Measurements from ENCODE around the gene GPR156. TPM values are rescaled to one million over a fixed set of nuclear protein-coding genes. Genes with fewer than 3 reads are reported as not detected.

Gene GPR156
- total RNA-seq, 1 donor from 2014 or later: 1.5 TPM

DNA sequence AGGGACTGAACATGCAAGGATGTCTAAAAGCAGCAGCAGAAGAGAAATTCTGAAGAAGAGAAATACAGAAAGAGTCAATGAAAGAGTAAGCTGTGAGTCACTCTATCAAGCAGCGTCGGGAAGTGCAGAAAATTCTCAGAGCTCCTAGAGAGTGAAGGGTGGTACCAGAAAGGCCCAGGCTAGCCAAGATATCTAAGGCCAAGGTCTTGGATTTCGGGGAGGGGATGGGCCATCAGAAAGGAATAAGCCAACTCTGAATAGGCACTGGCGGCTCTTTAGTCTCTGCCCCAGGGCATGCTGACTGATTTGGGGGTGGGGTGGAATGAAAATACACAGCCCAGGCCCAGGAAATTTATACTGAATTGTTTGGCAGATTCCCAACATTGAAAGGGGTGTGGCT lies 70.8 kb downstream of the GPR156 start:
- no peak overlapping the region for H3K4me3 Mint-ChIP-seq
- no peaks in the 10 kb centered on the region for H3K27me3 Mint-ChIP-seq
- H3K36me3 Mint-ChIP-seq: no peaks in the 10 kb centered on the region
- H3K9me3 Mint-ChIP-seq: peaks cover 6% of the 10 kb centered on the region
- no peak for DNase-seq (ENCODE audit: extremely low spot score, unreplicated experiment)
- TF ChIP-seq, protein P1, sequence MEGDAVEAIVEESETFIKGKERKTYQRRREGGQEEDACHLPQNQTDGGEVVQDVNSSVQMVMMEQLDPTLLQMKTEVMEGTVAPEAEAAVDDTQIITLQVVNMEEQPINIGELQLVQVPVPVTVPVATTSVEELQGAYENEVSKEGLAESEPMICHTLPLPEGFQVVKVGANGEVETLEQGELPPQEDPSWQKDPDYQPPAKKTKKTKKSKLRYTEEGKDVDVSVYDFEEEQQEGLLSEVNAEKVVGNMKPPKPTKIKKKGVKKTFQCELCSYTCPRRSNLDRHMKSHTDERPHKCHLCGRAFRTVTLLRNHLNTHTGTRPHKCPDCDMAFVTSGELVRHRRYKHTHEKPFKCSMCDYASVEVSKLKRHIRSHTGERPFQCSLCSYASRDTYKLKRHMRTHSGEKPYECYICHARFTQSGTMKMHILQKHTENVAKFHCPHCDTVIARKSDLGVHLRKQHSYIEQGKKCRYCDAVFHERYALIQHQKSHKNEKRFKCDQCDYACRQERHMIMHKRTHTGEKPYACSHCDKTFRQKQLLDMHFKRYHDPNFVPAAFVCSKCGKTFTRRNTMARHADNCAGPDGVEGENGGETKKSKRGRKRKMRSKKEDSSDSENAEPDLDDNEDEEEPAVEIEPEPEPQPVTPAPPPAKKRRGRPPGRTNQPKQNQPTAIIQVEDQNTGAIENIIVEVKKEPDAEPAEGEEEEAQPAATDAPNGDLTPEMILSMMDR (conservative IDR thresholded peaks at IDR 0.05): no peak
- H3K27ac Mint-ChIP-seq: peak overlapping the region; percentile 8
- H3K4me1 Mint-ChIP-seq (ENCODE audit: unreplicated experiment): peaks cover 16% of the 10 kb centered on the region

DNA sequence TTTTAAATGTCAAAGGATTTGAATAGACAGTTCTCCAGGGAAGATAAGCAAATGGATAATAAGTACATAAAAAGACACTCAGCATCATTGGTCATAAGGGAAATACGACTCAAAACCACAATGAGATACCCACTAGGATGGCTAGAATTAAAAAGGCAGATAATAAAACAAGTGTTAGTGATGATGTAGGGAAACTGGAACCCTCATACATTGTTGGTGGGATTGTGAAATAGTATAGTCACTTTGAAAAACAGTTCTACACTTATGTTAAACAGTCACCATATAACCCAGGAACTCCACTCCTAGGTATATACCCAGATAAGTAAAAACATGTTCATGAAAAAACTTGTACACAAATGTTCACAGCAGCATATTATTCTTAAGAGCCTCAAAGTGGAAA lies 72.5 kb downstream of the GPR156 start:
- Mint-ChIP-seq H3K27me3 (no peaks in the 10 kb centered on the region), H3K4me1 (ENCODE audit: unreplicated experiment) (peaks cover 16% of the 10 kb centered on the region), H3K9me3 (peaks cover 6% of the 10 kb centered on the region), H3K36me3 (no peaks in the 10 kb centered on the region), H3K27ac (no peak overlapping the region), H3K4me3 (no peak overlapping the region)
- TF ChIP-seq, protein P1 (conservative IDR thresholded peaks at IDR 0.05): no peak
- DNase-seq (ENCODE audit: extremely low spot score, unreplicated experiment): no peak

DNA sequence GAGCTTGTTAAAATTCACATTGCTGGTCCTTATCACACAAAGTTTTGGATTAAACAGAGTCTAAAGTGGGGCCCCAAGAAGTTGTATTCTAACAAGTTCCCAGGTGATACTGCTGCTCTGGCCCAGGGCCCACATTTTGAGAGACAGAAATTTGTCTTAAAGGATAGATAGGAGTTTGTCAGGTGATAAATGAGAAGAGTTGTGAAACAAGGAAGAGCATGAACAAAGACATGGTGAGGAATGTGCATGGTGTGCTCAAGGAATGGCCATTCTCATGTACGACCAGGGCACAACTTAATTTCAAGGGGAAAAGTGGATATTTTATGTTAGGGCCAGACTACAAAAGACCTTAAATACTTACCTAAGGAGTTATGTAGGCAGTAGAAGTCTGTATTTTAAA lies 75.6 kb downstream of the GPR156 start:
- Mint-ChIP-seq H3K27me3 (no peaks in the 10 kb centered on the region), H3K9me3 (peaks cover 6% of the 10 kb centered on the region), H3K27ac (no peak overlapping the region), H3K4me3 (no peak overlapping the region), H3K36me3 (no peaks in the 10 kb centered on the region), H3K4me1 (ENCODE audit: unreplicated experiment) (peaks cover 16% of the 10 kb centered on the region)
- TF ChIP-seq, protein P1 (conservative IDR thresholded peaks at IDR 0.05): no peak
- no peak for DNase-seq (ENCODE audit: extremely low spot score, unreplicated experiment)

DNA sequence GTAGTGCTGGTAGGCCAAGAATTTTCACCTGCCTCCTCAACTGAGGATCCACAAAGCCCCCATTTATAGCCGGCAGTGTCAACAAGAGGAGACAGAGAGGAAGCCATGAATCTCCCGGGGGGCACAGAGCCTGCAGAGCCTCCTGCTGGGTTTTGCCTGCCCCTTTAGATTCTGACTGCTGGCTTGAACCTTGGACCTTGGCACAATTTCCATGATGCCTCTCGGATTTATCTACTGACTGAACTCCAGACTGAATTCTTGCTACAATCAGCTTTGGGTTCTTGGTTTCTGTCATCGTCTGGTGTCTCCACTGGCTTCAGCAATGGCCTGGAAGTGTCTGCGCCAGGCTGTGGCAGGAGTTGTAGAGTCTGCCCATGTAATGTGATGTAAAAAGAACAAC lies 80.7 kb downstream of the GPR156 start:
- Mint-ChIP-seq H3K27me3 (no peaks in the 10 kb centered on the region), H3K4me1 (ENCODE audit: unreplicated experiment) (peaks cover 10% of the 10 kb centered on the region), H3K9me3 (peaks cover 1% of the 10 kb centered on the region), H3K27ac (no peak overlapping the region), H3K4me3 (no peak overlapping the region), H3K36me3 (no peaks in the 10 kb centered on the region)
- no peak for DNase-seq (ENCODE audit: extremely low spot score, unreplicated experiment)
- TF ChIP-seq, protein P1 (conservative IDR thresholded peaks at IDR 0.05): no peak

DNA sequence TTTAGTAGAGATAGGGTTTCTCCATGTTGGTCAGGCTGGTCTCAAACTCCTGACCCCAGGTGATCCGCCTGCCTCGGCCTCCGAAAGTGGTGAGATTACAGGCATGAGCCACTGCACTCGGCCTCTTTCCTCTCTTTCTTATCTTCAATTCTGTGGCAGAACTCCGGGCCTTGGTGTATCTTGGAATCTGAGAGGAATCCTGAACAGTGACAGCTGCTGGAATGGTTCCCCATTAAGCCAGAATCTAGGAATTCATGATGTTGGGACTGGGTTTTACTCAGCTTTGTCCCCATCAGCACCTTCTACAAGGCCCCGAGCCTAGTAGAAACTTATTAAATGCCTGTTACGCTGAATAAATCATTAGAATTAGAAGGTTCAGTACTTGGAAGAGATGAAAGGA lies 81.4 kb downstream of the GPR156 start:
- Mint-ChIP-seq H3K4me1 (ENCODE audit: unreplicated experiment) (peaks cover 8% of the 10 kb centered on the region), H3K9me3 (no peaks in the 10 kb centered on the region), H3K27ac (no peak overlapping the region), H3K27me3 (no peaks in the 10 kb centered on the region), H3K36me3 (no peaks in the 10 kb centered on the region), H3K4me3 (no peak overlapping the region)
- no peak for DNase-seq (ENCODE audit: extremely low spot score, unreplicated experiment)
- TF ChIP-seq, protein P1 (conservative IDR thresholded peaks at IDR 0.05): no peak

DNA sequence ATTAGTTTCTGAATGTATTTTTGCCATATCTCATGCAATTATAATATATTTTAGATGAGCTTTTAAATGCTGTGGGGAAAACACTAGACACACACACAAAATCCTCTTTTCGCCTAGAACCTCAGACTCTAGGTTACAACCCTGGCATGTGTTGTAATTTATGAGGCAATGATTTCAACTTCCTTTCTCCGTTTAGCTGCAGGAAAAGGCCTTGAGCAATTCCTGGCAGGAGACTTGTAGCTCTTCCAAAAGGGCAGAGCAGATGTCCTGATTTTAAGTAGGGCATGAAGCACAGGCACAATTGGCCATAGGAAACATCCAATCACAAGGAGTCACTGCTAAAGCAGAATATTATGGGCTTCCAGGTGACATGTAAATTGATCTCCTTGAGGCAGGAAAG lies 82.0 kb downstream of the GPR156 start:
- TF ChIP-seq, protein P1 (conservative IDR thresholded peaks at IDR 0.05): no peak
- no peak overlapping the region for H3K4me3 Mint-ChIP-seq
- peaks cover 8% of the 10 kb centered on the region for H3K4me1 Mint-ChIP-seq (ENCODE audit: unreplicated experiment)
- no peaks in the 10 kb centered on the region for H3K36me3 Mint-ChIP-seq
- no peaks in the 10 kb centered on the region for H3K9me3 Mint-ChIP-seq
- no peak overlapping the region for H3K27ac Mint-ChIP-seq
- DNase-seq (ENCODE audit: extremely low spot score, unreplicated experiment): no peak
- no peaks in the 10 kb centered on the region for H3K27me3 Mint-ChIP-seq

Data from type B pancreatic cell (in vitro differentiated cells).